Measurements from ENCODE around the gene ZNF57.
A peak's percentile ranks its signal among the peaks of the same experiment; 100 is the strongest.
"Not testable (repeated sequence)": the region's sequence is repeated elsewhere in the genome, so short reads cannot be mapped to it uniquely, and the experiment has no call there.

ZNF57 gene

GRCh38 chr19:2869618-2870017, 31.1 kb upstream of the ZNF57 start:
- POLR2A ChIA-PET: no interaction called here
- H3K27ac ChIP-seq (ENCODE audit: extremely low read depth, low read depth, low read length): no peak overlapping the region
- TF ChIP-seq ZBTB10 (tag by site-specific recombination; IDR thresholded peaks at IDR 0.05) (no peak), ZNF529 (tag by site-specific recombination; IDR thresholded peaks at IDR 0.05; ENCODE audit: insufficient replicate concordance) (no peak), ZNF514 (tag by site-specific recombination; IDR thresholded peaks at IDR 0.05) (no peak), EGR2 (tag by site-specific recombination; IDR thresholded peaks at IDR 0.05; ENCODE audit: low read depth) (no peak), PRDM2 (tag by site-specific recombination; IDR thresholded peaks at IDR 0.05; ENCODE audit: borderline replicate concordance) (no peak), ZNF138 (tag by site-specific recombination; IDR thresholded peaks at IDR 0.05; ENCODE audit: borderline replicate concordance) (no peak), ZNF791 (tag by site-specific recombination; IDR thresholded peaks at IDR 0.05) (no peak), ZNF366 (tag by site-specific recombination; conservative IDR thresholded peaks at IDR 0.05) (no peak), ZNF174 (tag by site-specific recombination; IDR thresholded peaks at IDR 0.05) (no peak), ZBTB20 (tag by site-specific recombination; IDR thresholded peaks at IDR 0.05) (no peak), ZNF580 (tag by site-specific recombination; IDR thresholded peaks at IDR 0.05) (no peak), MYNN (tag by site-specific recombination; IDR thresholded peaks at IDR 0.05; ENCODE audit: borderline replicate concordance) (no peak), PATZ1 (tag by site-specific recombination; IDR thresholded peaks at IDR 0.05) (no peak)
- H3K36me3 ChIP-seq (ENCODE audit: control insufficient read depth in 2 of 2, insufficient read depth in 1 of 2, low read length in 2 of 2): no peaks in the 10 kb centered on the region
- no peaks in the 10 kb centered on the region for H3K4me1 ChIP-seq (ENCODE audit: control insufficient read depth, insufficient read depth, low read length)
- H3K9me3 ChIP-seq (ENCODE audit: control insufficient read depth, insufficient read depth, low read depth, low read length): no peaks in the 10 kb centered on the region
- CTCF ChIA-PET: interaction anchor here (0.6 to 2.1 kb wide), 3 partner anchors 18 to 221 kb away, joined by 3 to 7 read pairs (median 5); no protein-coding TSS in a partner anchor
- no peak overlapping the region for H3K4me3 ChIP-seq (ENCODE audit: low read depth, low read length)

GRCh38 chr19:2872175-2872574, 28.6 kb upstream of the ZNF57 start:
- not testable (repeated sequence) for H3K27ac ChIP-seq (ENCODE audit: extremely low read depth, low read depth, low read length); H3K9me3 ChIP-seq (ENCODE audit: control insufficient read depth, insufficient read depth, low read depth, low read length); H3K4me1 ChIP-seq (ENCODE audit: control insufficient read depth, insufficient read depth, low read length); H3K36me3 ChIP-seq (ENCODE audit: control insufficient read depth in 2 of 2, insufficient read depth in 1 of 2, low read length in 2 of 2); H3K4me3 ChIP-seq (ENCODE audit: low read depth, low read length)
- TF ChIP-seq SCRT2 (tag by site-specific recombination; IDR thresholded peaks at IDR 0.05) (peak; percentile 77), ZNF654 (tag by site-specific recombination; IDR thresholded peaks at IDR 0.05; ENCODE audit: low read depth) (peak; percentile 53)
- ChIA-PET POLR2A (interaction anchor here (0.6 kb wide), 1 partner anchor 18 kb away, joined by 3 read pairs; no protein-coding TSS in a partner anchor), CTCF (interaction anchor here (1.8 to 2.0 kb wide), 2 partner anchors 15 to 224 kb away, joined by 5 read pairs; no protein-coding TSS in a partner anchor)
